WTC11 (cell line): ENCODE measurements around the gene MADD.

Experiments
- JUN ChIP-seq: sonication (generic); formaldehyde crosslinking; IDR thresholded peaks from 2 replicates; pipeline ENCODE4 v1.8.0; 2023; ENCODE audit warnings: mild to moderate bottlenecking, missing genetic modification reagents
- ZBTB43 ChIP-seq: sonication (generic); formaldehyde crosslinking; IDR thresholded peaks from 2 replicates; pipeline ENCODE4 v1.8.1; 2023; ENCODE audit warnings: mild to moderate bottlenecking, missing genetic modification reagents
- ZSCAN18 ChIP-seq: fragments of 250-450 bp; sonication (Bioruptor Pico); IDR thresholded peaks from 2 replicates; pipeline ENCODE4 v2.1.2; 2022; ENCODE audit warnings: mild to moderate bottlenecking, moderate library complexity

DNA sequence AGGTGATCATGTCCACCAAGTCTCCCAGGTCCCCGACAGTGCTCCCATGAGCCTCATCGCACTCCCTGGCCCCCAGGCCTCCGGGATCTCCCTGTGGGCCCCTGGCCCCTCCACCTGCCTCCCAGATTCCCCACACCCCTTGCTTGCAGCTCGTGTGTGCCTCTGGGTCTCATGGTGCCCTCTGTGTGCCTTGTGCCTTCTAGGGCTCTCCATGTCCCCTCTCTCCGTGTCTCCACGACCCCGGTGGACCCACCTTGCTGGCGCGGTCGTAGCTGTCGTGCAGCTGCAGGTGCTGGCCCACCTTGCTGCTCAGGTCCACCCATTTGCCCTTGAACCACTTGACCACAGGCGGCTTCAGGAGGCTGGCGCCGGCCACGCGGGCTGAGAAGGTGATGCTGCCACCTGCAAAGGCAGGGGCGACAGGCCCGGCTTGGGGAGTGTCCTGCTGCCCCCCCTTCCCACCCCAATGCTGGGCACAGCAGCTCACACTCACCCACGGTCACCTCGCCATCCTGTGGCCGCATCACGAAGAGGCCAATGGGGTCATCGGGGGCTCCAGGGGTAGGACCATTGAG, 79.7 kb downstream of the MADD start:
- TF ChIP-seq JUN (CRISPR knock-in tag): no peak
- no peak for TF ChIP-seq ZBTB43 (CRISPR knock-in tag)
- TF ChIP-seq ZSCAN18 (CRISPR knock-in tag): no peak
